GM12864 (cell line): ENCODE measurements around the gene TMBIM1.
A peak's percentile ranks its signal among the peaks of the same experiment; 100 is the strongest.

Experiments
- DNase-seq: peaks from one replicate; pipeline ENCODE4 v3.0.0-alpha.2; 2011; ENCODE audit warnings: low read depth
- H3K4me3 ChIP-seq: 2 replicates; pipeline ENCODE4 v1.5.1; 2011; ENCODE audit warnings: mild to moderate bottlenecking, low read depth, low read length, control low read depth
- TF ChIP-seq, protein P1 (sequence below): IDR thresholded peaks from 2 replicates; pipeline ENCODE4 v1.5.1; 2011; ENCODE audit warnings: low read depth, mild to moderate bottlenecking, moderate library complexity, low read length, control low read depth, inconsistent platforms; ENCODE audit errors: missing control alignments

The TMBIM1 gene

DNA sequence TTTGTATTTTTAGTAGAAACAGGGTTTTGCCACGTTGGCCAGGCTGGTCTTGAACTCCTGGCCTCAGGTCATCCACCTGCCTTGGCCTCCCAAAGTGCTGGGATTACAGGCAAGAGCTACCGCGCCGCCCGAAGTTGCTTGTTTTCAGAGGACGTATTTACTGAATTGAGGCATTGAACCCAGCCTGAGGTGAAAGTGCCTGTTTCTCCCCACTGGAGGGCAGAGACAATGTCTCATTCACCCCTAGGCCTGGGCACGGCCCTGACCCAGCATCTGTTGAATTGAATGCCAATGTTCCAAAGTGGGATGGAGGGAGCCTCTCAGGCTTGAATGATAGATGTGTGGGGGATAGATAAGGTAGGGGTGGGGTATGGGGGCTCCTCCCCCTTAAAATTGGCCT is 4.5 kb upstream of the TMBIM1 start:
- no peak for DNase-seq
- no peak overlapping the region for H3K4me3 ChIP-seq
- TF ChIP-seq, protein P1, sequence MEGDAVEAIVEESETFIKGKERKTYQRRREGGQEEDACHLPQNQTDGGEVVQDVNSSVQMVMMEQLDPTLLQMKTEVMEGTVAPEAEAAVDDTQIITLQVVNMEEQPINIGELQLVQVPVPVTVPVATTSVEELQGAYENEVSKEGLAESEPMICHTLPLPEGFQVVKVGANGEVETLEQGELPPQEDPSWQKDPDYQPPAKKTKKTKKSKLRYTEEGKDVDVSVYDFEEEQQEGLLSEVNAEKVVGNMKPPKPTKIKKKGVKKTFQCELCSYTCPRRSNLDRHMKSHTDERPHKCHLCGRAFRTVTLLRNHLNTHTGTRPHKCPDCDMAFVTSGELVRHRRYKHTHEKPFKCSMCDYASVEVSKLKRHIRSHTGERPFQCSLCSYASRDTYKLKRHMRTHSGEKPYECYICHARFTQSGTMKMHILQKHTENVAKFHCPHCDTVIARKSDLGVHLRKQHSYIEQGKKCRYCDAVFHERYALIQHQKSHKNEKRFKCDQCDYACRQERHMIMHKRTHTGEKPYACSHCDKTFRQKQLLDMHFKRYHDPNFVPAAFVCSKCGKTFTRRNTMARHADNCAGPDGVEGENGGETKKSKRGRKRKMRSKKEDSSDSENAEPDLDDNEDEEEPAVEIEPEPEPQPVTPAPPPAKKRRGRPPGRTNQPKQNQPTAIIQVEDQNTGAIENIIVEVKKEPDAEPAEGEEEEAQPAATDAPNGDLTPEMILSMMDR = no peak

- no peak overlapping the region for H3K4me3 ChIP-seq
- TF ChIP-seq, protein P1 = no peak
- no peak for DNase-seq
Observed at GRCh38 chr2:218296200-218296599, 3.9 kb upstream of the TMBIM1 start.

DNA sequence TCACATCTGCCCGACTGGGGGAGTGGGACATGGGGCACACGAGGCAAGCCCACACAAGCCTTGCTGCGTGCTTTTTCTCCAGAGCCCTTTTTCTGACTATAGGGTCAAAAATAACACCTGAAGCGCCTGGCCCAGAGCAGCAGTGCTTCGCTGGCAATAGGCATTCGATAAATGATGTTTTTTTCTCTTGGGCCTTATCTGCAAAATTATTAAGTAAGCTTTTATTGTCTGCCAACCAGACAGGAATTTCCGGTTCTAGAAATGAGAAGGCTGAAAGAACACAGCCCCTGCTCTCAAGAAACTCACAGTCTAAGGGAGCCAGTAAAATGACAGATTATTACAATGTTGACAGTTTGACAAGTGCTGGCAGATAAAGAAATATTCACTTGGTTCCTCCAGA is 2.7 kb upstream of the TMBIM1 start:
- TF ChIP-seq, protein P1 = no peak
- no peak overlapping the region for H3K4me3 ChIP-seq
- no peak for DNase-seq

GRCh38 chr2:218294430-218295022 is 2.2 kb upstream of the TMBIM1 start:
- H3K4me3 ChIP-seq = no peak overlapping the region
- DNase-seq = no peak
- TF ChIP-seq, protein P1 = no peak

- DNase-seq = no peak
- H3K4me3 ChIP-seq = no peak overlapping the region
- TF ChIP-seq, protein P1 = no peak
Observed at GRCh38 chr2:218293715-218294429, 1.6 kb upstream of the TMBIM1 start.

- DNase-seq = no peak
- peak overlapping the region; percentile 77 for H3K4me3 ChIP-seq
- TF ChIP-seq, protein P1 = no peak
Observed at GRCh38 chr2:218291318-218292047, 820 bp downstream of the TMBIM1 start.
